Pons (tissue), 1 donor: ENCODE measurements around the gene FGFR2.
A peak's percentile ranks its signal among the peaks of the same experiment; 100 is the strongest.
"Not testable (repeated sequence)": the region's sequence is repeated elsewhere in the genome, so short reads cannot be mapped to it uniquely, and the experiment has no call there.

ENCODE experiments used
- DNase-seq: peaks from one replicate; pipeline ENCODE4 v3.0.0-alpha.2; 2016; ENCODE audit warnings: low spot score

The FGFR2 gene

GRCh38 chr10:121524157-121524817, 74.0 kb downstream of the FGFR2 start:
- no peak for DNase-seq

- DNase-seq = no peak
These were observed 75.4 kb downstream of the FGFR2 start for GRCh38 chr10:121522831-121523230.

GRCh38 chr10:121521794-121522556, 76.3 kb downstream of the FGFR2 start:
- DNase-seq = no peak

- DNase-seq = not testable (repeated sequence)
These were observed 77.7 kb downstream of the FGFR2 start for GRCh38 chr10:121520526-121520925.

- no peak for DNase-seq
These were observed 78.2 kb downstream of the FGFR2 start for GRCh38 chr10:121519901-121520493.

- peak; percentile 74 for DNase-seq
These were observed 78.8 kb downstream of the FGFR2 start for GRCh38 chr10:121519411-121519810.

- no peak for DNase-seq
These were observed 79.9 kb downstream of the FGFR2 start for GRCh38 chr10:121518333-121518732.

- no peak for DNase-seq
These were observed 82.0 kb downstream of the FGFR2 start for GRCh38 chr10:121516093-121516865.

- no peak for DNase-seq
These were observed 83.9 kb downstream of the FGFR2 start for GRCh38 chr10:121514141-121514865.

GRCh38 chr10:121511943-121512342, 86.3 kb downstream of the FGFR2 start:
- DNase-seq = no peak

GRCh38 chr10:121511460-121511859, 86.8 kb downstream of the FGFR2 start:
- no peak for DNase-seq

- DNase-seq = peak; percentile 29
These were observed 88.0 kb downstream of the FGFR2 start for GRCh38 chr10:121510201-121510771.

GRCh38 chr10:121509796-121510195, 88.4 kb downstream of the FGFR2 start:
- DNase-seq = no peak

GRCh38 chr10:121509112-121509511, 89.1 kb downstream of the FGFR2 start:
- DNase-seq = no peak

GRCh38 chr10:121503587-121504051, 94.6 kb downstream of the FGFR2 start:
- no peak for DNase-seq

- DNase-seq = peak; percentile 89
These were observed 96.4 kb downstream of the FGFR2 start for GRCh38 chr10:121501796-121502195.

GRCh38 chr10:121500701-121501332, 97.4 kb downstream of the FGFR2 start:
- DNase-seq = no peak

GRCh38 chr10:121497513-121498470, 100.5 kb downstream of the FGFR2 start:
- DNase-seq = no peak

GRCh38 chr10:121495719-121496118, 102.5 kb downstream of the FGFR2 start:
- DNase-seq = no peak

- DNase-seq = no peak
These were observed 103.9 kb downstream of the FGFR2 start for GRCh38 chr10:121494296-121494695.
